IPS-18a (cell line): ENCODE results near the gene CABCOCO1.

ENCODE experiments used
- H3K27ac ChIP-seq: one replicate; pipeline ENCODE4 v1.5.1; 2013; ENCODE audit warnings: low read length
- H3K27me3 ChIP-seq: one replicate; pipeline ENCODE4 v1.6.1; 2013; ENCODE audit warnings: mild to moderate bottlenecking, low read length; ENCODE audit not compliant: control insufficient read depth, insufficient read depth
- H3K36me3 ChIP-seq: one replicate; pipeline ENCODE4 v1.6.1; 2013; ENCODE audit warnings: low read depth, low read length; ENCODE audit not compliant: control insufficient read depth
- H3K4me1 ChIP-seq: one replicate; pipeline ENCODE4 v1.6.1; 2013; ENCODE audit warnings: low read depth, low read length; ENCODE audit not compliant: control insufficient read depth
- H3K4me3 ChIP-seq: one replicate; pipeline ENCODE4 v1.5.1; 2013; ENCODE audit warnings: low read length
- H3K9ac ChIP-seq: one replicate; pipeline ENCODE4 v1.6.1; 2013; ENCODE audit warnings: mild to moderate bottlenecking, low read length, moderate library complexity
- H3K9me3 ChIP-seq: one replicate; pipeline ENCODE4 v1.6.1; 2013; ENCODE audit warnings: low read depth, low read length; ENCODE audit not compliant: control insufficient read depth

CABCOCO1 gene

DNA sequence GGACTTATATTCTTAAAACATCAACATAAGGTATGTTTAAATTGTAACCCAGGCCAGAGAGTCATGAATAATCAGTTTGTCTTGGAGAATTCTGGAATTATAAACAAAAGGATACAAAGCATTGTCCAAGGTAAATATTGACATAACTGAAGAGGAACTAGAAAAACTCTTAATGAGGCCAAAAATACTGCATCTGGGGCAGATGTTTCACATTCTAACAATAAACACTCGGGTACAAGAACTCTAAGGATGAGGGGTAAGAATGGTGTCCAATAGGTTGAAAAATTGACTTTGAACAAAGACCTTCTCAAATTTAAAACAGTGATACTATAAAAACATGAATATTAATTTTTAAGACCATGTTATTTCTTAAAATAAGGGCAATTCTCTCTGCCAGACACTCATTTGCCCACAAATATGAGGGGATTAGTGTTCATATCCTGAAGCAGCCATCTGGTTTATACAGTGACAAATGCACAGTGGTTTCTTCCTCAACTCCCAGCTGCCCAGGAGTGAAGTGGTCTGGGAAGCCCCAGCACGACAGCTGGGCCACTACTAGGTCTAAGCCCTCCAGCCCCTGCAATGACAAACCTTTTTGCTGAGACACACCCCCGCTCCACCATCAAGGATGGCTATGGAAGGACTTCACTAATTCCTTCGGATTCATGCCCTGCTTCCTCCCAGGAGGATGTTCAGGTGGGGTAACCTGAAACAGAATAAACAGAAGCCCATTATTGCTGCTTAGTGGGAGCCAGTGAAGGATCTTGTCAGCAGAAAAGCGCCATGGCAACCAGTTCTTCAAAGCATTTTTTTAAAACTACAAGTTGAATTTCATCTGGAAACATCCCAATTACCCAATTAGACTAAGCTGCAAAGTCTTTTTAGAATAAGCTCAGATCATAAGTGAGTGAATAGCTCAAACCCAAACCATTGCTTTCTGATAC is 131.3 kb downstream of the CABCOCO1 start:
- H3K36me3 ChIP-seq = no peaks in the 10 kb centered on the region
- H3K27ac ChIP-seq = no peak overlapping the region
- no peak overlapping the region for H3K4me3 ChIP-seq
- no peak overlapping the region for H3K9ac ChIP-seq
- H3K27me3 ChIP-seq = no peaks in the 10 kb centered on the region
- no peaks in the 10 kb centered on the region for H3K4me1 ChIP-seq
- H3K9me3 ChIP-seq = no peaks in the 10 kb centered on the region

DNA sequence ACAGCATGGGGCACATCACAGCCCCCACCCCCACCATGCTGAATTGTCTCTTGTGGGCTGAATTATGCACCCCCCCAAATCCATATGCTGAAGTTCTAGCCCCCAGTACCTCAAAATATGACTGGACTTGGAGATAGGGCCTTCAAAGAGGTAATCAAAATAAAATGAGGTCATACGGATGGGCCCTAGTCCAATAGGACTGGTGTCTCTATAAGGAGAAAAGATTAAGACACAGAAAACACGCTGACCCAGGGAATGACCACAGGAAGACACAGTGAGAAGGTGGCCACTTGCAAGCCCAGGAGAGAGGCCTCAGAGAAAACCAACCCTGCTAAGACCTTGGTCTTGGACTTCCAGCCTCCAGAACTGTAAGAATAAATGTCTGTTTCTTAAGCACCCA is 132.4 kb downstream of the CABCOCO1 start:
- H3K27ac ChIP-seq = no peak overlapping the region
- no peaks in the 10 kb centered on the region for H3K9me3 ChIP-seq
- no peaks in the 10 kb centered on the region for H3K27me3 ChIP-seq
- no peak overlapping the region for H3K4me3 ChIP-seq
- H3K9ac ChIP-seq = no peak overlapping the region
- no peaks in the 10 kb centered on the region for H3K36me3 ChIP-seq
- H3K4me1 ChIP-seq = no peaks in the 10 kb centered on the region

DNA sequence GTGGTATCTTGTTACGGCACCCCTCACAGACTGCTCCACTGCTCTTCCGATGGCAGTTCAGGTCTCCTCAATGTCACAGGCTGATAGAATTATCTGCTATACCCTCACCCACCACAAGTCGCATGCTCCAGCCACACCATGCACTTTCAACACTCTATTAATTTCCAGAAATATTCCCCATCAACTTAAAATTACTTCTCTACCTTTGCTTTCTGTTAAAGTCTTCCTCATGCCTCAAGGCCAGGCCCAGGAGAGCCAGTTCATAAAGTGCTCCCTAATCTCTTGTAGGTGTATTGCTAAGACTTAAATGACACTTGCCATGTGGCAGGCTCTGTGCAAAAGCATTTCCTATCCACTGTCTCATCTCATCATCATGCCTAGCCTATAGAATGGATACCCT is 132.8 kb downstream of the CABCOCO1 start:
- H3K27ac ChIP-seq = no peak overlapping the region
- H3K9ac ChIP-seq = no peak overlapping the region
- H3K36me3 ChIP-seq = no peaks in the 10 kb centered on the region
- no peak overlapping the region for H3K4me3 ChIP-seq
- no peaks in the 10 kb centered on the region for H3K9me3 ChIP-seq
- no peaks in the 10 kb centered on the region for H3K27me3 ChIP-seq
- H3K4me1 ChIP-seq = no peaks in the 10 kb centered on the region

DNA sequence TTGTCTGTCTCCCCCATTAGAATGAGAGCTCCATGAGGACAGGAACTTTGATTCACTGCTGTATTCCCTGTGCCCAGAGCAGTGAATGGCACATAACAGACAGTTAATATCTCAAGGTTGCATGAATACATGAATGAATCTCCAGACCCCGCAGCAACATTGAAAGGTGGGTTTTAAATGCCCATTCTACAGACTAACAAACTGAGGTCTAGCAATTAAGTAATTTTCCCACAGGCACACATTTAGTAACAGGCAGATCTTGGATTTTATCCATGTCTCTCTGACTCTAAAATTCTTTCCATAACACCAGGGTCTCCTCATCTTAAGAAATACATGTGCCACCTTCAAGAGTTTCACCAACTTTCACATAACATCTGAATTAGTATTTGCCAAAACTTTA is 134.1 kb downstream of the CABCOCO1 start:
- no peaks in the 10 kb centered on the region for H3K9me3 ChIP-seq
- no peak overlapping the region for H3K4me3 ChIP-seq
- no peaks in the 10 kb centered on the region for H3K27me3 ChIP-seq
- H3K9ac ChIP-seq = no peak overlapping the region
- no peaks in the 10 kb centered on the region for H3K4me1 ChIP-seq
- H3K36me3 ChIP-seq = no peaks in the 10 kb centered on the region
- H3K27ac ChIP-seq = no peak overlapping the region

DNA sequence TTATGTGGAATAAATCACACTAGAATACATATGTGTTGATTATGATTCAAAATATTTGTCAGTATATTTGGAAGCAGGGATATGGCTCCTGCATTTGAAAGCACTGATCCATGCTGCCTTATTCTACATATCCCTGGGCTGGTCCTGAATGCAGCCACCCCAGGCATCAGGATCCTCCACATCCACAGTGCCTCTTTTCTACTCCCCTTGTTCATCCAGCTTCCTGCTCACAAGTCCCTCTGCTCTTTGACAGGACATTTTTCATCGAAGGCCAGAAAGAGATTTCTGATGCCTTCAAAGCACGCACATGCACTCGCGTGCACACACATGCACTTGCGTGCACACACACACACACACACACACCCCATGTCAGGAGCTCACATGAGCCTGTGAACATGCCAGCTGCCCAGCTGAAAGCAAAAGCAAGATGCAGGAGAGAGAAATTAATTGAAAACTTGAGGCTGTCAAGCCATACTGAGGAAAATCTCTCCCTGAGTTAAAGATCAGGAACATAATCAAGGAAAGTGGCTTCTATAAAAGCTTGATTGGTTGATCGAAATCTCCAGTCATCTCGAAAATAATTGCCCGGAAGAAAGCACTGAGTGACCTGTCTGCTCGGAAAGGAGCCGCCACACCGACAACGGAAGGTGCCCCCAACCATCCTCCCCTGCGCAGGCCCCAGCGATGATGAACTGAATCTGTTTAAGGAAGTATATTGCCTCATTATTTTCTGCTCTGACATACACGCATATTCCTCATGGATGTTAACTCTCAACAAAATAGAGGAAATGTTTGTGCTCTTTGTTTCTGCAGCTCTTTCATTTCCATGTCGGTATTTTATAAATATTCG is 134.8 kb downstream of the CABCOCO1 start:
- Histone ChIP-seq H3K27ac (no peak overlapping the region), H3K9ac (no peak overlapping the region), H3K27me3 (no peaks in the 10 kb centered on the region), H3K4me1 (no peaks in the 10 kb centered on the region), H3K9me3 (no peaks in the 10 kb centered on the region), H3K36me3 (no peaks in the 10 kb centered on the region), H3K4me3 (no peak overlapping the region)

DNA sequence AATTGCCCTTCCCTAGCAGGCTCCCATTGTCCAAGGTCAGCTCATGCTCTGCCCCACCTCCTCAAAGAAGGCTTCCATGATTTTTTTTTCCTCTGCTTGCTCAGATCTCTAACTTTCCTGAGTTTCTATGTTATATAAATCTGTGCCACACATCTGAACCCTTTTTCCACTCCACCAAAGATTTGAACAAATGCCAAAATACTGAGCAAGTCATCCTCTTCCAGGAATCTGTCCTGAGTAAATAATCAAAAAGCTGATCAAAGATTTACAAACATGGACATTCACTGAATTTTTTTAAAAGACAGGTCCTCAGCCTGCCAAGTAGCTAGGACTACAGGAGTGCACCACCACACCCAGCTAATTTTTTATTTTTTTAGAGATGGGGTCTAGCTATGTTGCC is 136.0 kb downstream of the CABCOCO1 start:
- no peak overlapping the region for H3K4me3 ChIP-seq
- no peak overlapping the region for H3K9ac ChIP-seq
- H3K9me3 ChIP-seq = no peaks in the 10 kb centered on the region
- no peaks in the 10 kb centered on the region for H3K27me3 ChIP-seq
- no peak overlapping the region for H3K27ac ChIP-seq
- no peaks in the 10 kb centered on the region for H3K4me1 ChIP-seq
- no peaks in the 10 kb centered on the region for H3K36me3 ChIP-seq

DNA sequence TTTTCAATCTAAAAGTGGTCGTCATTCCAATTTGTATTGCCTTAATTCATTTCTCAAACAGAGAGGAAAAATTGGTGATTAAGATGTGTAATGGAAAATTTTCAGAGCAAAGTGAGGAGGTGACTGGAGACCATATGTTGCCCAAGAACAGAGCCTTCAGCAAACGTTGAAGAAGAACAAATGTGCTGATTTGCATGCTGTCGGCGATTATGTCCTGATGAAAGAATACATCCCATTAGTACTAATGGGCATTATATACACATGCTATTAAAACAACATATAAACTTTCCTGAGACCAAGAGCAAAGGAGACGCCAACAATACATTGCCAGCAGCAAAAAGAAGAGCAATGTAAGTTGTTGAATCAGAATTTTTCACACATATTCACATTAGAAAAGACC is 138.8 kb downstream of the CABCOCO1 start:
- Histone ChIP-seq H3K9me3 (no peaks in the 10 kb centered on the region), H3K4me3 (no peak overlapping the region), H3K27me3 (no peaks in the 10 kb centered on the region), H3K27ac (no peak overlapping the region), H3K9ac (no peak overlapping the region), H3K36me3 (no peaks in the 10 kb centered on the region), H3K4me1 (no peaks in the 10 kb centered on the region)

DNA sequence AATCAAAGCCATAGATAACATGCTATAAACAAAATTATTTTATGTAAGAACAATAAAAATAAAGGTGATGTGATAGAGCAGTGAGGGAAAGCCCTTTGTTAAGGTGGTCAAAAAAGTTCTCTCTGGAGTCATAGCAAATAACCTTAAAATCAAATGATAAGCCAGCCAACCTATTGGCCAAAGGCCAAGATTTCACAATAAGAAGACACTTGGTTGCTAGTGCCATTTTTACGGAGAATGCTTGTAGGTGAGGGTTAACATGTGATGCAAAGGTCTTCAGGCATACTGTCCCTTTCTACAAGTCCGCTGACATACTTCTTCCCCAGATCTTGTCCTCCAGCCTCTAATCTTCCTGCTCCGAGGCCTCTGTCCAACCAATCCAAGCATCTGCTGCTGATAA is 140.5 kb downstream of the CABCOCO1 start:
- Histone ChIP-seq H3K4me1 (no peaks in the 10 kb centered on the region), H3K9ac (no peak overlapping the region), H3K27ac (no peak overlapping the region)

DNA sequence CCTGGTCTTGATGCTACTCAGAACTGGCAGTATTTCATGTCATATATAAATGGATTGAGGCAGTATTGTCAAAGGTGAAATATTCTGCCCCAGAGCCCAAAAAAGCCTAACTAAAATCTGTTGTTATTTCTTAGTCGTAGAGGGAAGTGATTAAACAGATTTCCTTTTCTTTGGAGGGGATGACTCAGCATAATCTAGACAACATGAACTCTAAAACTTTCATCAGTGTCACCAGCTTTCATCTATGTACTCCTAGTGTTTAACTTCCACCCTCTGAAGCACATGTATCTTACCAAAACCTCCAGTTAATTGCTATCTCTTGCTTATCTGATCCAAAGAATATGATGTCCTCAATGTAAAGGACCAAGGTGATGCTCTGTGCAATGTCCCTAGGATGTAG is 141.7 kb downstream of the CABCOCO1 start:
- H3K27ac ChIP-seq = no peak overlapping the region
- no peaks in the 10 kb centered on the region for H3K27me3 ChIP-seq
- no peak overlapping the region for H3K4me3 ChIP-seq
- no peaks in the 10 kb centered on the region for H3K9me3 ChIP-seq
- no peaks in the 10 kb centered on the region for H3K4me1 ChIP-seq
- no peaks in the 10 kb centered on the region for H3K36me3 ChIP-seq
- H3K9ac ChIP-seq = no peak overlapping the region

More for the DNA sequence above, 140.5 kb downstream of the CABCOCO1 start:
- no peak overlapping the region for H3K4me3 ChIP-seq
- H3K27me3 ChIP-seq = no peaks in the 10 kb centered on the region
- no peaks in the 10 kb centered on the region for H3K9me3 ChIP-seq
- no peaks in the 10 kb centered on the region for H3K36me3 ChIP-seq

DNA sequence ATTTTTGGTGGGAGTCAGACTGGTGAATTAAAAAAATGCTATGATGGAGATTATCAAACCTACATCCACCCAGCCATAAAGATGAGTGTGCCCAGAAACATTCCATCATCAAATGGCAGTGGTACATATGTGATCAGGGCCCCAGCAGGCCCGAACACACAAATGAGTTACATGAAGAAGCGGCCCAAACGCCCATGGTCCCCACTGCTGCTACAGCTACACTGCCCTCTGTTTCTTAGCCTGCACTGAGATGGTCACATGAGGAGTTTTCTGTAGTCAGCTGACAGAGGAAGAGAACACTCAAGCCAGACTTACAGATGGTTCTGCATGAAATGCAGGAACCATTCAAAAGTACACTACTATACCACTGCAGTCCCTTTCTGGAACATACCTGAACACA is 142.4 kb downstream of the CABCOCO1 start:
- Histone ChIP-seq H3K9ac (no peak overlapping the region), H3K4me1 (no peaks in the 10 kb centered on the region), H3K36me3 (no peaks in the 10 kb centered on the region), H3K9me3 (no peaks in the 10 kb centered on the region), H3K4me3 (no peak overlapping the region), H3K27me3 (no peaks in the 10 kb centered on the region), H3K27ac (no peak overlapping the region)

DNA sequence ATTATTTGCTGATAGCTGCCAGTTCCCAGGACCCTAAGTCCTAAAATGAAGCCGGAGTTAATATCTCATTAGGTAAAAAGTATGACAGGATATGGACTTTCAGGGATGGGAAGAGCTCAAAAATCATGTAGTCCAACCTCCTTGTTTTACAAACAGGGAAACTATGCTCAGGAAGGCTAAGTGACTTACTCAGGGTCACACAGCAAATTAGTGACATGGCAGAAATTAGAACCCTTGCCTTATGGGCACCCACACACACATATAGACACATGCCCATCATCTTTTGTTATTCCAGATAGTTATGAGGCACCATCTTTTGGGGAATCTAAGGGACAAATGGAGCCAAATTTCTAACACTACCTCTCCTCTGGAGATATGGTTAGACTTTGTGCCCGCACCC is 147.5 kb downstream of the CABCOCO1 start:
- Histone ChIP-seq H3K9me3 (no peaks in the 10 kb centered on the region), H3K4me3 (no peak overlapping the region), H3K27ac (no peak overlapping the region), H3K27me3 (no peaks in the 10 kb centered on the region), H3K9ac (no peak overlapping the region), H3K4me1 (peaks cover under 1% of the 10 kb centered on the region), H3K36me3 (no peaks in the 10 kb centered on the region)
